ENCODE measurements around the gene TUBGCP2. TPM values are rescaled to one million over a fixed set of nuclear protein-coding genes. Genes with fewer than 3 reads are reported as not detected.

TUBGCP2 gene
- total and polyA plus RNA-seq, 9 of the 15 experiments (the other 6 are each of a cell fraction or from before 2014, with no cell fraction given), result 4.3 to 56.6 (median 28.4) TPM

DNA sequence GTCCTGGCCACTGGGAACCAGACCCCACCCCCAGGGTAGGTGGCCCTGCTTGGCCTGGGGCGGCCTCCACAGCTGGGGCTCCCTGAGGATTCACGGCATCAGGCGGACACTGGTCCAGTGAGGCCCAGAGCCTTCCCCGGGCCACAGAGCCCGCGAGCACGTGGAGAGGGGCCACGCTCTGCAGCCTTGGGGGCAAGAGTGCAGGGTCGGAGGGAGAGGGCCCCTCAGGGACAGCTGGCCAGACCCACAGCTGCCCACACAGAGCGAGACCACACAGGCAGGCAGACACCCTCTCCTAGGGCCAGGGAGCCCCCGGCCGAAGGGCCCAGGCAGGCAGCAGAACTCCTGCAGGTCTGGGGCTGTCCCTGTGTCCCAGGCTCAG lies 60.3 kb downstream of the TUBGCP2 start (continued):
- TF ChIP-seq NKRF (IDR thresholded peaks at IDR 0.05; ENCODE audit: borderline replicate concordance) (no peak), CGGBP1 (CRISPR knock-in tag; IDR thresholded peaks at IDR 0.05) (no peak), MAZ (CRISPR knock-in tag; conservative IDR thresholded peaks at IDR 0.05 in 1 of 2, IDR thresholded peaks at IDR 0.05 in 1 of 2) (0 out of 4 replicates have a peak, but pooled peaks of 1 of the 2 experiments have one; percentile 1), TFAP4 (CRISPR knock-in tag; IDR thresholded peaks at IDR 0.05; ENCODE audit: borderline replicate concordance) (peak; percentile 26; the same call in 1 of the 2 replicates), FOXK2 (conservative IDR thresholded peaks at IDR 0.05 in 1 of 2, IDR thresholded peaks at IDR 0.05 in 1 of 2; ENCODE audit: low read depth in 2 of 2) (no peak)
